Body of pancreas (tissue), 4 donors: Measurements from ENCODE around the gene SMIM30.

Experiments used
- POLR2A ChIP-seq, 3 donors: fragments of 450-650 bp; IDR thresholded peaks; one replicate each; pipeline ENCODE4 v1.6.1; 2016; ENCODE audit warnings: antibody characterized with exemption in 3 of 3, mild to moderate bottlenecking in 2 of 3
- TF ChIP-seq, protein P1 (sequence below), 7 experiments: fragments of 450-650 bp in 4 of 7; fragments of 200-600 bp in 3 of 7; sonication (generic) in 3 of 7; IDR thresholded peaks; one replicate each; pipeline ENCODE4 v1.5.1; 2016 to 2019; ENCODE audit warnings: antibody characterized with exemption in 7 of 7

DNA sequence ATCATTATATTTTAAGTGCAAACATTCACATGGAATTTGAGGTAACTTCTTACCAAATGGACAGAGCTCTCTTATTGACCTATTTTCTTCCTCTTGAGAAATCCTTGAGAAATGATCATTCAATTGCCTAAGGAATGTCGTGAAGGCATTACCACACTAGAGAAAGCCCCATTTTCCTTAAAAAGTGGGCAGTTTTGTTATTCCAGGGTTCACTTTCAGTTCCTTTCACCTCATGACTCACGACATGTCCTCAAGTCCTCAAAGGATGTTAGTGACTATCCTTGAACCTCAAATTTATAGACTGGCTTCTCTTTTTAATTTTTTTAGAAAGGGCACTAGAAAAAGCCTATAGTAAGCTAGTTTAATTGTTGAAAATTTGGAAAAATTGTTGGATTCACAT is 40.4 kb upstream of the SMIM30 start:
- TF ChIP-seq, protein P1, sequence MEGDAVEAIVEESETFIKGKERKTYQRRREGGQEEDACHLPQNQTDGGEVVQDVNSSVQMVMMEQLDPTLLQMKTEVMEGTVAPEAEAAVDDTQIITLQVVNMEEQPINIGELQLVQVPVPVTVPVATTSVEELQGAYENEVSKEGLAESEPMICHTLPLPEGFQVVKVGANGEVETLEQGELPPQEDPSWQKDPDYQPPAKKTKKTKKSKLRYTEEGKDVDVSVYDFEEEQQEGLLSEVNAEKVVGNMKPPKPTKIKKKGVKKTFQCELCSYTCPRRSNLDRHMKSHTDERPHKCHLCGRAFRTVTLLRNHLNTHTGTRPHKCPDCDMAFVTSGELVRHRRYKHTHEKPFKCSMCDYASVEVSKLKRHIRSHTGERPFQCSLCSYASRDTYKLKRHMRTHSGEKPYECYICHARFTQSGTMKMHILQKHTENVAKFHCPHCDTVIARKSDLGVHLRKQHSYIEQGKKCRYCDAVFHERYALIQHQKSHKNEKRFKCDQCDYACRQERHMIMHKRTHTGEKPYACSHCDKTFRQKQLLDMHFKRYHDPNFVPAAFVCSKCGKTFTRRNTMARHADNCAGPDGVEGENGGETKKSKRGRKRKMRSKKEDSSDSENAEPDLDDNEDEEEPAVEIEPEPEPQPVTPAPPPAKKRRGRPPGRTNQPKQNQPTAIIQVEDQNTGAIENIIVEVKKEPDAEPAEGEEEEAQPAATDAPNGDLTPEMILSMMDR (IDR thresholded peaks at IDR 0.05) = no peak
- no peak for TF ChIP-seq POLR2A (IDR thresholded peaks at IDR 0.05)
